ENCODE measurements around the gene ADD1.
A peak's percentile ranks its signal among the peaks of the same experiment; 100 is the strongest.

The ADD1 gene

GRCh38 chr4:2925931-2926860 is 82.6 kb downstream of the ADD1 start:
- no peak for DNase-seq

DNA sequence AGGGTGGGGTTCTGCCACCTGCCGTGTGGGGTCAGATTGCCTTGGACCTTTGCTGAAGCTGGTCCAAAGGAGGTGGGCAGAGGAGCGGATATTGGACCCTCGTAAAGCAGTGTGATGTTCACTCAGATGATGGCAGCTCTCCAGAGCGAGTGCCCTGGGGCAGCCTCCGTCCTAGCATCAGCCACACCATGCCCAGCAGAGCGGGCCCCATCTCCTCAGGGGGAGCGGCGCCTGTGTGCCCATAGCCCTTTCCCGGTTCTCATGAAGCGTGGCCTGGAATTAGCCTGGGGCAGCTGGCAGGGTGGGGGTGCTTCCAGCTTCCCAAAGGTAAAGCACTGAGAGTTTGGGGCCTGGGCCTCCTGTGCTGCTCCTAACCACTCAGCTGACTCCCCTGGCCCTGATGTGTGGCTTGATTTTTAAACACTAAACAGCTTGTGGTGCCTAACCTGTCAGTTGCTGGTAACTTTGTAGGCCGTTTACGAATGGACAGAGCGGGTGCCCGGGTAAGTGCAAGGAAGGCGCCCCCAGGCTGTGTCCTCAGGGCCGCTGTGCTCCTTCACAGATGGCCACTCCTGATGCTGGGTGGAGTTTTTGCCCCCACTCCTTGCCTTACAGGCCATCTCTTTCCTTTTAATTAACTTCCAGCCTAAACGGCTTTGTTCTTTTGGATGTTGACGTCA is 83.5 kb downstream of the ADD1 start:
- DNase-seq = no peak

- DNase-seq = no peak
Measured at GRCh38 chr4:2927696-2928075, 84.0 kb downstream of the ADD1 start.

- DNase-seq = no peak
Measured at GRCh38 chr4:2928242-2929176, 84.9 kb downstream of the ADD1 start.

DNA sequence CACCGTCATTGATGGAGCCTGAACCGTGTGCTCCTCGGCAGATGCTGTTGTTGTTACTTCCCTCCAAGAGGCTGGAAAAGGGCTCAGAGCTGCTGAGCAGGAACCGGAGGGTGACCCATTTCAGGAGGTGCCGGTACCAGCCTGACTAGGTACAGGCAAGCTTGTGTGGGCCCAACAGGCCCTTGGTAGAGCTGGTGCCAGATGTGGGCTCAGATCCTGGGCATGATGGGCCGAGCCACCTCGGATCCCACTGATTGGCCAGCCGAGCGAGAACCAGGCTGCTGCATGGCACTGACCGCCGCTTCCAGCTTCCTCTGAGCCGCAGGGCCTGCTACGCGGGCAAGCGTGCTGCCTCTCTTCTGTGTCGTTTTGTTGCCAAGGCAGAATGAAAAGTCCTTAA is 85.8 kb downstream of the ADD1 start:
- DNase-seq = no peak

DNA sequence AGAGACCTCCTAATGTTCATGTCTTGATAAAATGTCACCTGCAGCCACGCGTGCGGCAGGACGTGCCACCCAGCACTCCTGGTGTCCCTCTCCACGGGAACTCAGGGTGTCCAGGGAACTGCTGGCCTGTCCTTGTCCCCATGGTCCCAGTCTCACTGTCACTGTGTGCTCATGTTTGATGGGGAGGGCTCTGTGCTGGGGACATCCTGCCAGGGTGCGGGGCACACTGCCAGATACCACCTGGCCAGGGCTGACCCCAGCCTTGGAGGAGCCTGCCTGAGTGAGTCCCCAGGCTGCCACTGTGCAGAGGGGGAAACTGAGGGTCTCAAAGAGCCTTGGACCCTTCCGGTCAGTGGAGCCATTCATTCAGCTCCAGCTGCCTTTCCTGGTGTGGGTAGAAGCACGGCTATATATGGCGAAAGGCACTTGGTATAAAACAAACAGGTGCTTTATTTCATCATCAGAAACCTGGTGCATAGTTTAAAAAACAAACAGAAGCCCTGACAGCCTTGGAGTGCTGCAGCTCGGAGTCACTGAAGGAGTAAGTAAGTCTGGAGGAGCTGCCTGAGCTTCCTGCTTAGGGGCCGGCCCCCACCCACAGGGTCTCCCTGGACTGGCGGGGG is 86.6 kb downstream of the ADD1 start:
- DNase-seq = no peak

DNA sequence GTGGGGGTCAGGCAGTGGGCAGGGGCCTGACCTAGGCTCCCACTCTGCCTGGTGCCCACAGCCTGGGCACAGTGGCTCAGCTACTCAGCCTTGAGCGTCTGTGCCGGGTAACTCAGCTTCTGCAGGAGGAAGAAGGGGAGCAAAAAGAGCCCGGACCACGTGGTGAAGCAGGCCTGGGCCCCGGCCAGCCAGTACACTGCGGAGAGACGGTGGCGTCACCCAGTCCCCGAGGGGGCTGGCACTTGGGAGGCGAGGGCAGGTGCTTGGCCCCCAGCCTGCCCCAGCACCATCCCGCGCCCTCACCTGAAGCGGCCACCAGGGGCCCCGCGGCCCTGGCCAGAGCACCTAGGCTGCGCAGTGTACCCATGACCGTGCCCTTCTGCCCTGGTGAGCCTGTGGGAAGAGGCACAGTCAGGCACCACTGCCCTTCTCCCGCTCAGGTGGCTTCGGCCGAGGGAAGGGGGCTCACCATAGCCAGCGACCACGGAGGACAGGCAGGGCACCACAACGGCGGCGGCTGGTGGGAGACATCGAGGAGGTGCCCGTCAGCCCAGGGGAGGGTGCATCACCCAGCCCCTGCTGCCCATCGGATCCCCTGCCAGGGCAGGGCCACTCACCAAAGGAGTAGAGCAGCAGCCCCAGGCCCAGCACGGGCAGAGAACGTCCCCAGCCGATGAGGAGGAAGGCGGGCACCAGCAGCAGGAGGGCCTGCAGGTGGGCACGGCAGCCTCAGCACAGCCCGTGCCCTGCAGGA is 87.3 kb downstream of the ADD1 start:
- no peak for DNase-seq

- no peak for DNase-seq
Measured at GRCh38 chr4:2931512-2932301, 88.1 kb downstream of the ADD1 start.

- DNase-seq = no peak
Measured at GRCh38 chr4:2932321-2932950, 88.8 kb downstream of the ADD1 start.

GRCh38 chr4:2932951-2933565 is 89.4 kb downstream of the ADD1 start:
- DNase-seq = no peak

- no peak for DNase-seq
Measured at GRCh38 chr4:2933566-2934076, 90.0 kb downstream of the ADD1 start.

- peak; percentile 28 for DNase-seq
Measured at GRCh38 chr4:2934077-2934812, 90.6 kb downstream of the ADD1 start.

- peak; percentile 85 for DNase-seq
Measured at GRCh38 chr4:2934813-2935761, 91.4 kb downstream of the ADD1 start.

DNA sequence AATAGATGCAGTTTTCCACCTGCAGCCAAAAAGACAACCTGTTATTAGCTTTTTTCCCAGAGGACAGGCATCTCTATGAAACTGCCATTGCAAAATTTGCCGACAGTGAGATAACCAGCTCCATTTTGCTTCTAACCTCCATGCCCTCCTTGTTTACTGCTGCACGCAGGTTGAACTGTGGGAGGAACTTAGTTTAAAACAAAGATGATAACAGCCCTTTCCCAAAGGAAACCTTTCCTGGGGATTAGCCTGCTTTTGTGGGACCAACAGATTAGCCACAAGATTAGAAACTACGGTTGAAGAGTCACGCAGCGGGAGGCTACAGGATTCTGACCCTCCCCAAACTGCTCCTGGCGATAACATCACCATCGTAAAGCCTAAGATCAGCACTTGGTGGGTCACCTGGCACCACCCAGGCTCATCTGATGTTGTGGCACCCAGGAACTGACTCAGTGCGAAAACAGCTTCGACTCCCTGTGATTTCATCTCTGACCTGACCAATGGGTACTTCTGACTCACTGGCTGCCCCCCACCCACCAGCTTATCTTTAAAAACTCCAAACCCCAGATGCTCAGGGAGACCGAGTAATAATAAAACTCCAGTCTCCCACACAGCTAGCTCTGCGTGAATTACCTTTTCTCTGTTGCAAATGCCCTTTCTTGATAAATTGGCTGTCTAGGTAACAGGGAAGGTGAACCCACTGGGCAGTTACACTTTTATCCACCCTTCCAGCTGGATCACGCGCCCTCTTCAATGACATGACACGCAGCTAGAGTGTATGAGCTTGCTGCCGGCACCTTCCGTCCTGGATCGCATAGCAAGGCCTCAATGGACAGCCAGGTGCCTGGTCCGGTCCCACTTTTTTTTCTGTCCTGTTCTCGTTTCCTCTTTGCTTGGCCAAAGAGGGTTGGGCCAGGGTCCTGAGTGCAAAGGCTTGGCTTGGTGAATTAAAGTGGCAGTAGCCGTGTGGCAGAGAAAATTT is 92.4 kb downstream of the ADD1 start:
- peak; percentile 44 for DNase-seq

DNA sequence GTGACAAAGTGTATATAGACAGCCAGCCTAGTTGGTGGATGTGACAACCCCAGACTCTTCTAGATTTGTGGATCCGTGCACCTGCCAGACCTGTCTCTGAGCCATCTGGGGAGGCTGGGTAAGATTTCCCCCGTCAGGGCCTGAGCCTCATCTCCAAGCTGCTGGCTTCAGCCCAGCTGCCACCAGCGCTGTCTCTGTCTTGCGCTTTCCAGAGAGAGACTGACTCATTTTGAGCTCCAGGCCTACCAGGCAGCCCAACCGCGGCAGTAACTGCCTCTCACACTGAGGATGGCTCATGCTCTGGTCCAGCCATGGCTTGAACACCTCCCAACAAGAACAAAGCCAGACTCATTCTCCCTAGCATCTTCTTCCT is 93.1 kb downstream of the ADD1 start:
- peak; percentile 40 for DNase-seq

- DNase-seq = no peak
Measured at GRCh38 chr4:2937146-2937857, 93.7 kb downstream of the ADD1 start.
